ENCODE measurements around the gene KRTAP10-10. TPM values are rescaled to one million over a fixed set of nuclear protein-coding genes. Genes with fewer than 3 reads are reported as not detected.
"Not testable (repeated sequence)": the region's sequence is repeated elsewhere in the genome, so short reads cannot be mapped to it uniquely, and the experiment has no call there.

Gene KRTAP10-10
- total and polyA plus RNA-seq, 10 donors, result not detected

- Histone ChIP-seq H3K4me3 (no peak overlapping the region), H3K36me3 (no peaks in the 10 kb centered on the region), H3K27ac (no peak overlapping the region), H3K27me3 (replicated peaks in 1 of 7) (peaks cover 0 to 38% (median 14%) of the 10 kb centered on the region in 7 donors), H3K4me1 (no peaks in the 10 kb centered on the region), H3K9me3 (peaks cover 0 to 11% (median 0%) of the 10 kb centered on the region in 8 donors)
- WGBS, 5 donors, result 80 to 88% (median 83%) methylated on average over 11 of the region's 11 CpGs
- no peak for DNase-seq
- intact Hi-C loops (cut with DNase I; ENCODE audit: low total_unique reads), result no loop called here
- TF ChIP-seq CTCF (IDR thresholded peaks at IDR 0.05 in 8 of 11, conservative IDR thresholded peaks at IDR 0.05 in 3 of 11) (no peak), POLR2AphosphoS5 (IDR thresholded peaks at IDR 0.05) (no peak), POLR2A (IDR thresholded peaks at IDR 0.05) (no peak)
These were observed 39.1 kb upstream of the KRTAP10-10 start for GRCh38 chr21:44598061-44598460.

GRCh38 chr21:44599264-44600029 is 37.7 kb upstream of the KRTAP10-10 start:
- DNase-seq, result no peak
- no peaks in the 10 kb centered on the region for H3K36me3 ChIP-seq
- peaks cover 0 to 14% (median 4%) of the 10 kb centered on the region in 8 donors for H3K9me3 ChIP-seq
- H3K27me3 ChIP-seq (replicated peaks in 1 of 7), result peaks cover 0 to 46% (median 21%) of the 10 kb centered on the region in 7 donors
- H3K27ac ChIP-seq, result no peak overlapping the region
- TF ChIP-seq POLR2AphosphoS5 (IDR thresholded peaks at IDR 0.05), result no peak
- no peak for TF ChIP-seq POLR2A (IDR thresholded peaks at IDR 0.05)
- no peak for TF ChIP-seq CTCF (IDR thresholded peaks at IDR 0.05 in 8 of 11, conservative IDR thresholded peaks at IDR 0.05 in 3 of 11)
- no peak overlapping the region for H3K4me3 ChIP-seq
- 79 to 90% (median 88%) methylated on average over 8 of the region's 8 CpGs for WGBS, 5 donors
- intact Hi-C loops (cut with DNase I; ENCODE audit: low total_unique reads), result loop anchor here (5.0 kb wide), 1 partner anchor 133 kb away; no protein-coding TSS in a partner anchor
- no peaks in the 10 kb centered on the region for H3K4me1 ChIP-seq

- H3K27ac ChIP-seq, H3K36me3 ChIP-seq, H3K4me1 ChIP-seq, DNase-seq, H3K4me3 ChIP-seq: not testable (repeated sequence)
- 78 to 91% (median 84%) methylated on average over 13 to 23 of the region's 23 CpGs for WGBS, 5 donors
- H3K27me3 ChIP-seq (replicated peaks in 1 of 7), result peaks cover 0 to 46% (median 21%) of the 10 kb centered on the region in 7 donors
- intact Hi-C loops (cut with DNase I; ENCODE audit: low total_unique reads), result loop anchor here (5.0 kb wide), 1 partner anchor 132 kb away; no protein-coding TSS in a partner anchor
- H3K9me3 ChIP-seq, result peaks cover 0 to 16% (median 4%) of the 10 kb centered on the region in 8 donors
These were observed 36.8 kb upstream of the KRTAP10-10 start, which contains the start of gene KRTAP10-7 for GRCh38 chr21:44600118-44600978. KRTAP10-7 (plus strand) TSS chr21:44600597; CDS start chr21:44600622, 25 bp downstream.

- H3K4me3 ChIP-seq, DNase-seq, H3K36me3 ChIP-seq, H3K4me1 ChIP-seq, H3K27ac ChIP-seq: not testable (repeated sequence)
- Histone ChIP-seq H3K27me3 (replicated peaks in 1 of 7) (peaks cover 0 to 46% (median 21%) of the 10 kb centered on the region in 7 donors), H3K9me3 (peaks cover 0 to 17% (median 4%) of the 10 kb centered on the region in 8 donors)
- intact Hi-C loops (cut with DNase I; ENCODE audit: low total_unique reads), result loop anchor here (5.0 kb wide), 1 partner anchor 131 kb away; no protein-coding TSS in a partner anchor
- 65 to 81% (median 76%) methylated on average over 1 to 10 of the region's 10 CpGs for WGBS, 5 donors
These were observed 36.1 kb upstream of the KRTAP10-10 start for GRCh38 chr21:44601091-44601490.
